Hypothalamus (tissue), 51 donors: ENCODE measurements around the gene NXPE3.

Experiments used
- DNase-seq, 51 donors: peaks; one replicate each; lab custom pipeline; 2025; lab: John Stamatoyannopoulos, UW

NXPE3 gene

GRCh38 chr3:101827211-101828174, 48.5 kb downstream of the NXPE3 start:
- DNase-seq = peak in 47 of 51 donors; percentile 7 to 68 (median 36)

- DNase-seq = no peak
Observed at GRCh38 chr3:101828276-101828675, 49.3 kb downstream of the NXPE3 start.

GRCh38 chr3:101828691-101829436, 49.9 kb downstream of the NXPE3 start:
- DNase-seq = peak in 27 of 51 donors; percentile 1 to 47 (median 17)

GRCh38 chr3:101829437-101829830, 50.4 kb downstream of the NXPE3 start:
- no peak for DNase-seq

- DNase-seq = no peak
Observed at GRCh38 chr3:101829874-101830273, 50.9 kb downstream of the NXPE3 start.

- DNase-seq = no peak
Observed at GRCh38 chr3:101833446-101833974, 54.5 kb downstream of the NXPE3 start.

- DNase-seq = no peak
Observed at GRCh38 chr3:101835676-101836075, 56.7 kb downstream of the NXPE3 start.

GRCh38 chr3:101836160-101836559, 57.1 kb downstream of the NXPE3 start:
- no peak for DNase-seq

GRCh38 chr3:101836652-101837598, 57.9 kb downstream of the NXPE3 start:
- DNase-seq = no peak

GRCh38 chr3:101838691-101839090, 59.7 kb downstream of the NXPE3 start:
- no peak for DNase-seq

GRCh38 chr3:101840066-101840465, 61.1 kb downstream of the NXPE3 start:
- DNase-seq = no peak

- DNase-seq = no peak
Observed at GRCh38 chr3:101842245-101842934, 63.4 kb downstream of the NXPE3 start.

GRCh38 chr3:101842935-101843330, 63.9 kb downstream of the NXPE3 start:
- no peak for DNase-seq

- DNase-seq = no peak
Observed at GRCh38 chr3:101845425-101845824, 66.4 kb downstream of the NXPE3 start.

- no peak for DNase-seq
Observed at GRCh38 chr3:101846709-101847108, 67.7 kb downstream of the NXPE3 start.

- no peak for DNase-seq
Observed at GRCh38 chr3:101847328-101847727, 68.3 kb downstream of the NXPE3 start.

GRCh38 chr3:101848326-101848725, 69.3 kb downstream of the NXPE3 start:
- no peak for DNase-seq

- DNase-seq = peak; percentile 62 to 95 (median 84)
Observed at GRCh38 chr3:101848754-101849713, 70.0 kb downstream of the NXPE3 start, which contains the start of gene NFKBIZ. Gene NFKBIZ, plus strand, starts transcription at chr3:101849514. Its CDS starts 115 bp downstream, at chr3:101849629.
